ENCODE measurements around the gene FKBP6. TPM values are rescaled to one million over a fixed set of nuclear protein-coding genes. Genes with fewer than 3 reads are reported as not detected.

FKBP6 gene
- total RNA-seq, 5 donors from 2014 or later (not counting 1 experiment from before 2014, with no cell fraction given): not detected

Other genes with a start within 250 kb of the FKBP6 start
- not detected for gene SPDYE9, start 242.1 kb upstream of the FKBP6 start, total RNA-seq
- 10 to 100 TPM; 33.1 to 68.3 (median 63.8) TPM for gene NSUN5, start 19.3 kb upstream of the FKBP6 start, total RNA-seq
- not detected for gene TRIM50, start 79 bp upstream of the FKBP6 start, total RNA-seq
- under 1 TPM in 4 of 5 donors, not detected in 1; 0.20 to 0.55 (median 0.28) TPM for gene FZD9, start 105.6 kb downstream of the FKBP6 start, total RNA-seq
- 10 to 100 TPM; 57.1 to 64.5 (median 63.0) TPM for gene BAZ1B, start 194.1 kb downstream of the FKBP6 start, total RNA-seq
- gene BCL7B, start 229.5 kb downstream of the FKBP6 start, total RNA-seq: 100 to 1,000 TPM in 2 of 5 donors, 10 to 100 TPM in 3; 56.3 to 106 (median 63.8) TPM